ENCODE measurements around the gene GALNT2.

- no peak for TF ChIP-seq POLR2A (IDR thresholded peaks at IDR 0.05)
- TF ChIP-seq POLR2AphosphoS5 (IDR thresholded peaks at IDR 0.05), result no peak
- TF ChIP-seq, protein P1, sequence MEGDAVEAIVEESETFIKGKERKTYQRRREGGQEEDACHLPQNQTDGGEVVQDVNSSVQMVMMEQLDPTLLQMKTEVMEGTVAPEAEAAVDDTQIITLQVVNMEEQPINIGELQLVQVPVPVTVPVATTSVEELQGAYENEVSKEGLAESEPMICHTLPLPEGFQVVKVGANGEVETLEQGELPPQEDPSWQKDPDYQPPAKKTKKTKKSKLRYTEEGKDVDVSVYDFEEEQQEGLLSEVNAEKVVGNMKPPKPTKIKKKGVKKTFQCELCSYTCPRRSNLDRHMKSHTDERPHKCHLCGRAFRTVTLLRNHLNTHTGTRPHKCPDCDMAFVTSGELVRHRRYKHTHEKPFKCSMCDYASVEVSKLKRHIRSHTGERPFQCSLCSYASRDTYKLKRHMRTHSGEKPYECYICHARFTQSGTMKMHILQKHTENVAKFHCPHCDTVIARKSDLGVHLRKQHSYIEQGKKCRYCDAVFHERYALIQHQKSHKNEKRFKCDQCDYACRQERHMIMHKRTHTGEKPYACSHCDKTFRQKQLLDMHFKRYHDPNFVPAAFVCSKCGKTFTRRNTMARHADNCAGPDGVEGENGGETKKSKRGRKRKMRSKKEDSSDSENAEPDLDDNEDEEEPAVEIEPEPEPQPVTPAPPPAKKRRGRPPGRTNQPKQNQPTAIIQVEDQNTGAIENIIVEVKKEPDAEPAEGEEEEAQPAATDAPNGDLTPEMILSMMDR (IDR thresholded peaks at IDR 0.05), result no peak
- TF ChIP-seq EP300 (IDR thresholded peaks at IDR 0.05), result no peak
Measured at GRCh38 chr1:230020451-230020850, 46.6 kb upstream of the GALNT2 start.
